ENCODE data around the gene ZNF474.

- TF ChIP-seq ZNF629 (tag by site-specific recombination; IDR thresholded peaks at IDR 0.05) (no peak), PRDM1 (tag by site-specific recombination; IDR thresholded peaks at IDR 0.05) (no peak), CTCF (tag by site-specific recombination; IDR thresholded peaks at IDR 0.05) (no peak), REST (tag by site-specific recombination; IDR thresholded peaks at IDR 0.05) (no peak), BCL11A (tag by site-specific recombination; IDR thresholded peaks at IDR 0.05; ENCODE audit: low read depth) (no peak), HOXC10 (CRISPR knock-in tag; IDR thresholded peaks at IDR 0.05) (no peak), ZBTB21 (tag by site-specific recombination; IDR thresholded peaks at IDR 0.05) (no peak), SCRT1 (tag by site-specific recombination; IDR thresholded peaks at IDR 0.05; ENCODE audit: borderline replicate concordance) (no peak)
Observed at GRCh38 chr5:122140900-122141299, 11.6 kb downstream of the ZNF474 start.

Measured in HEK293 (cell line).